Endothelial cell of umbilical vein (primary cell): ENCODE results near the gene LPAR6. TPM values are rescaled to one million over a fixed set of nuclear protein-coding genes. Genes with fewer than 3 reads are reported as not detected.

Experiments
- BruUV-seq: library from RNA; stranded (reverse); fragments of 400-500 nt; replicated peaks from 2 replicates; lab custom pipeline; 2021; lab: Mats Ljungman, UMichigan
- CTCF ChIA-PET: fragments of 300-600, 350-600 bp; sonication (Branson Sonifier 250); formaldehyde crosslinking; loops from one replicate; lab custom pipeline; 2021; ENCODE audit warnings: antibody characterized with exemption, inconsistent platforms; lab: Charles Lee
- POLR2A ChIA-PET: fragments of 300-600, 350-600 bp; sonication (Branson Sonifier 250); formaldehyde crosslinking; loops from one replicate; lab custom pipeline; 2021; ENCODE audit warnings: antibody characterized with exemption, inconsistent platforms; lab: Charles Lee
- DNase-seq: peaks from one replicate; pipeline ENCODE4 v3.0.0-alpha.2; 2011; ENCODE audit warnings: low read depth, low spot score
- FAIRE-seq: peaks from 2 replicates; lab custom pipeline; 2011; peaks lifted over from hg19 to GRCh38; lab: Jason Lieb, UNC
- H2AFZ ChIP-seq: 2 replicates; pipeline ENCODE4 v1.6.0; 2012; ENCODE audit warnings: low read depth, low read length, control low read depth, inconsistent platforms
- H3K27ac ChIP-seq: 2 replicates; pipeline ENCODE4 v1.5.1; 2011; ENCODE audit warnings: low read depth, mild to moderate bottlenecking, control low read depth, low read length, moderate library complexity; ENCODE audit not compliant: insufficient read depth
- H3K27me3 ChIP-seq, 2 experiments: 2 replicates each; pipeline versions ENCODE4 v1.6.0 to v1.6.1; 2011; ENCODE audit warnings: low read length in 2 of 2, mixed read lengths in 1 of 2; ENCODE audit not compliant: control insufficient read depth in 2 of 2, insufficient read depth in 2 of 2
- H3K36me3 ChIP-seq, 2 experiments: 2 replicates in 1 of 2; 3 replicates in 1 of 2; pipeline ENCODE4 v1.5.1; 2011; ENCODE audit warnings: low read length in 2 of 2, mild to moderate bottlenecking in 1 of 2, moderate library complexity in 1 of 2; ENCODE audit not compliant: control insufficient read depth in 2 of 2, insufficient read depth in 2 of 2; ENCODE audit errors: extremely low read depth in 1 of 2
- H3K4me1 ChIP-seq: 3 replicates; pipeline ENCODE4 v1.5.1; 2011; ENCODE audit warnings: mild to moderate bottlenecking, low read length; ENCODE audit not compliant: control insufficient read depth, insufficient read depth; ENCODE audit errors: extremely low read depth
- H3K4me2 ChIP-seq: 2 replicates; pipeline ENCODE4 v1.6.1; 2011; ENCODE audit warnings: low read length, control low read depth, mixed read lengths; ENCODE audit not compliant: insufficient read depth
- H3K4me3 ChIP-seq, 3 experiments: fragments of 200-600 bp in 1 of 3; sonication (generic), shearing (Covaris generic) in 1 of 3; replicated peaks in 1 of 3; 2 replicates each; pipeline ENCODE4 v1.5.1; 2011 to 2016; ENCODE audit warnings: control low read depth in 3 of 3, low read length in 3 of 3, mild to moderate bottlenecking in 2 of 3, inconsistent platforms in 1 of 3, low read depth in 1 of 3, moderate library complexity in 1 of 3; ENCODE audit not compliant: insufficient read depth in 1 of 3
- H3K79me2 ChIP-seq: 2 replicates; pipeline ENCODE4 v1.6.0; 2012; ENCODE audit warnings: low read length, inconsistent platforms; ENCODE audit not compliant: control insufficient read depth, insufficient read depth
- H3K9ac ChIP-seq: replicated peaks from 2 replicates; pipeline ENCODE3; 2011; ENCODE audit warnings: low read length, control low read depth; ENCODE audit not compliant: insufficient read depth; ENCODE audit errors: extremely low read depth
- H3K9me1 ChIP-seq: replicated peaks from 3 replicates; pipeline ENCODE4 v1.6.0; 2011; ENCODE audit warnings: mild to moderate bottlenecking, low read length; ENCODE audit not compliant: control insufficient read depth, insufficient read depth; ENCODE audit errors: extremely low read depth
- H3K9me3 ChIP-seq: replicated peaks from 2 replicates; pipeline ENCODE4 v1.5.1; 2012; ENCODE audit warnings: low read length, inconsistent platforms; ENCODE audit not compliant: control insufficient read depth, insufficient read depth
- H4K20me1 ChIP-seq: replicated peaks from 2 replicates; pipeline ENCODE3; 2011; ENCODE audit warnings: mild to moderate bottlenecking, low read length; ENCODE audit not compliant: control insufficient read depth, insufficient read depth; ENCODE audit errors: extremely low read depth
- EZH2 ChIP-seq: IDR thresholded peaks from 2 replicates; pipeline ENCODE4 v1.6.1; 2012; ENCODE audit warnings: borderline replicate concordance, low read depth, mild to moderate bottlenecking, moderate library complexity, low read length, inconsistent platforms; ENCODE audit not compliant: severe bottlenecking
- FOS ChIP-seq: IDR thresholded peaks from 2 replicates; pipeline ENCODE4 v1.6.1; 2011; ENCODE audit warnings: mild to moderate bottlenecking, low read length, moderate library complexity, borderline replicate concordance; ENCODE audit not compliant: insufficient read depth
- GATA2 ChIP-seq: IDR thresholded peaks from 2 replicates; pipeline ENCODE4 v1.7.0; 2011; ENCODE audit warnings: low read depth, mild to moderate bottlenecking, moderate library complexity, mixed read lengths, low read length; ENCODE audit not compliant: insufficient read length, insufficient read depth
- JUN ChIP-seq: IDR thresholded peaks from 2 replicates; pipeline ENCODE4 v1.6.1; 2011; ENCODE audit warnings: borderline replicate concordance, low read depth; ENCODE audit not compliant: insufficient read length, insufficient read depth
- MYC ChIP-seq: IDR thresholded peaks from one replicate; pipeline ENCODE4 v1.6.1; 2011; ENCODE audit warnings: mild to moderate bottlenecking, low read depth, low read length
- POLR2A ChIP-seq: IDR thresholded peaks from 2 replicates; pipeline ENCODE4 v1.6.1; 2012; ENCODE audit warnings: low read depth, mild to moderate bottlenecking, control low read depth, low read length
- POLR2AphosphoS5 ChIP-seq: IDR thresholded peaks from 2 replicates; pipeline ENCODE4 v1.6.1; 2012; ENCODE audit warnings: low read depth, mild to moderate bottlenecking, control low read depth, low read length, moderate library complexity; ENCODE audit not compliant: insufficient read depth
- dilution Hi-C: fragments of 300-500 bp; cut with MboI; formaldehyde crosslinking; loops from one replicate; pipeline ENCODE4 v1.15.0; 2019; ENCODE audit warnings: low sequenced_read_pairs; ENCODE audit not compliant: extremely low pct_ligation_motif_present
- intact Hi-C: fragments of 100-400 bp; cut with micrococcal nuclease; formaldehyde crosslinking; loops from one replicate; pipeline ENCODE4 v1.10.0; 2022
- polyA plus RNA-seq, 4 experiments: library from polyadenylated mRNA; depleted of rRNA in 3 of 4; stranded (reverse) in 3 of 4; unstranded in 1 of 4; fragments of >200 nt; gene quantifications; 2 replicates each; pipeline versions ENCODE4 v1.2.1 to v1.2.3, GENCODE V29; 2011 to 2012; ENCODE audit warnings: missing spikeins in 1 of 4
- total RNA-seq: library from RNA; stranded (reverse); gene quantifications from 2 replicates; pipeline ENCODE4 v1.2.3, GENCODE V29; 2021
- TF ChIP-seq, protein P1 (sequence below): IDR thresholded peaks from 2 replicates; pipeline ENCODE4 v1.6.1; 2011; ENCODE audit not compliant: insufficient read depth, insufficient read length
- TF ChIP-seq, protein P2 (sequence below), 2 donors: IDR thresholded peaks; 1 replicate in 1 of 2; 2 replicates in 1 of 2; pipeline ENCODE4 v1.5.1; 2011; ENCODE audit warnings: low read length in 2 of 2, mild to moderate bottlenecking in 2 of 2, moderate library complexity in 2 of 2, control low read depth in 1 of 2, inconsistent platforms in 1 of 2, low read depth in 1 of 2; ENCODE audit not compliant: insufficient read depth in 1 of 2; ENCODE audit errors: extremely low read depth in 1 of 2

LPAR6 gene
- total and polyA plus RNA-seq, 2 donors (not counting 3 experiments of a cell fraction or from before 2014, with no cell fraction given), result 14.5 to 22.9 TPM

- no peak overlapping the region for H3K27ac ChIP-seq
- DNase-seq, result no peak
- POLR2A ChIA-PET, result no interaction called here
- H3K9ac ChIP-seq, result no peak overlapping the region
- TF ChIP-seq, protein P1, sequence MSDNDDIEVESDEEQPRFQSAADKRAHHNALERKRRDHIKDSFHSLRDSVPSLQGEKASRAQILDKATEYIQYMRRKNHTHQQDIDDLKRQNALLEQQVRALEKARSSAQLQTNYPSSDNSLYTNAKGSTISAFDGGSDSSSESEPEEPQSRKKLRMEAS, result no peak
- peaks cover 10% of the 10 kb centered on the region for H3K79me2 ChIP-seq
- no peaks in the 10 kb centered on the region for H3K27me3 ChIP-seq
- H2AFZ ChIP-seq, result no peak overlapping the region
- intact Hi-C loops, result no loop called here
- H3K36me3 ChIP-seq, result no peaks in the 10 kb centered on the region
- no peak overlapping the region for H3K4me3 ChIP-seq
- H3K9me1 ChIP-seq, result no peaks in the 10 kb centered on the region
- no peak overlapping the region for H3K4me2 ChIP-seq
- no peaks in the 10 kb centered on the region for H3K9me3 ChIP-seq
- CTCF ChIA-PET, result no interaction called here
- no TSS peak for BruUV-seq
- dilution Hi-C loops, result no loop called here
- no peak for FAIRE-seq
- H4K20me1 ChIP-seq, result no peaks in the 10 kb centered on the region
- H3K4me1 ChIP-seq, result peaks cover 21% of the 10 kb centered on the region
Measured at GRCh38 chr13:48405875-48406274, 7.0 kb downstream of the LPAR6 start.

DNA sequence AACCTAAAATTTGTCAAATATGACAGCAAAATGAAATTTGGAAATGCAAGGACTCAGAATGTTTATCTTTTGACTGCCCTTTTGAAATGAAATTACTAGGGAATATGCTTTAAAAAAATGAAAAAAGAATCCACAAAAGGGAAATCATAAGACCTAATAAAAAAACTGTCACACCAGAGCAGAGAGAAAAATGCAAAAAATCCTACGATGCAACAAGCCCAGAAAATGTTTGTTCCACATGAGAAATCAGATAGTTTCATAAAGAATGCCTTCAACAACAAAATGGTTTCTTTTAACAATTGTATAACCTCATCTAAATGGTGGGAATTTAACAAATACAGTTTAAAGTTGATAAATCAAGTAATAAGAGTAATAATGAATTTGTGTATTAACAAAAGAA, 8.0 kb downstream of the LPAR6 start:
- Histone ChIP-seq H2AFZ (no peak overlapping the region), H3K9me3 (no peaks in the 10 kb centered on the region), H3K4me2 (no peak overlapping the region), H3K27me3 (no peaks in the 10 kb centered on the region), H3K79me2 (peaks cover 3% of the 10 kb centered on the region), H3K27ac (no peak overlapping the region), H3K9me1 (no peaks in the 10 kb centered on the region), H3K9ac (no peak overlapping the region), H4K20me1 (no peaks in the 10 kb centered on the region), H3K4me3 (no peak overlapping the region), H3K4me1 (peaks cover 24% of the 10 kb centered on the region), H3K36me3 (no peaks in the 10 kb centered on the region)
- intact Hi-C loops (no loop called here), dilution Hi-C loops (no loop called here)
- BruUV-seq, result no TSS peak
- DNase-seq (no peak), FAIRE-seq (no peak)
- ChIA-PET CTCF (no interaction called here), POLR2A (no interaction called here)
- TF ChIP-seq FOS, result no peak
- no peak for TF ChIP-seq JUN
- TF ChIP-seq, protein P2, sequence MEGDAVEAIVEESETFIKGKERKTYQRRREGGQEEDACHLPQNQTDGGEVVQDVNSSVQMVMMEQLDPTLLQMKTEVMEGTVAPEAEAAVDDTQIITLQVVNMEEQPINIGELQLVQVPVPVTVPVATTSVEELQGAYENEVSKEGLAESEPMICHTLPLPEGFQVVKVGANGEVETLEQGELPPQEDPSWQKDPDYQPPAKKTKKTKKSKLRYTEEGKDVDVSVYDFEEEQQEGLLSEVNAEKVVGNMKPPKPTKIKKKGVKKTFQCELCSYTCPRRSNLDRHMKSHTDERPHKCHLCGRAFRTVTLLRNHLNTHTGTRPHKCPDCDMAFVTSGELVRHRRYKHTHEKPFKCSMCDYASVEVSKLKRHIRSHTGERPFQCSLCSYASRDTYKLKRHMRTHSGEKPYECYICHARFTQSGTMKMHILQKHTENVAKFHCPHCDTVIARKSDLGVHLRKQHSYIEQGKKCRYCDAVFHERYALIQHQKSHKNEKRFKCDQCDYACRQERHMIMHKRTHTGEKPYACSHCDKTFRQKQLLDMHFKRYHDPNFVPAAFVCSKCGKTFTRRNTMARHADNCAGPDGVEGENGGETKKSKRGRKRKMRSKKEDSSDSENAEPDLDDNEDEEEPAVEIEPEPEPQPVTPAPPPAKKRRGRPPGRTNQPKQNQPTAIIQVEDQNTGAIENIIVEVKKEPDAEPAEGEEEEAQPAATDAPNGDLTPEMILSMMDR (IDR thresholded peaks at IDR 0.05; ENCODE audit: extremely low read depth in 1 of 2, insufficient read depth in 1 of 2, low read depth in 1 of 2, low read length in 2 of 2), result no peak
- TF ChIP-seq POLR2A, result no peak
- no peak for TF ChIP-seq EZH2
- no peak for TF ChIP-seq MYC
- no peak for TF ChIP-seq POLR2AphosphoS5
- TF ChIP-seq GATA2, result no peak
- TF ChIP-seq, protein P1, result no peak
